Neural progenitor cell (in vitro differentiated cells): Measurements from ENCODE around the gene NCS1. TPM values are rescaled to one million over a fixed set of nuclear protein-coding genes. Genes with fewer than 3 reads are reported as not detected.

Experiments used
- DNase-seq: peaks from one replicate; pipeline ENCODE4 v3.0.0-alpha.2; 2016; ENCODE audit warnings: low spot score
- H2AFZ ChIP-seq: fragments of 200-600 bp; sonication (generic); replicated peaks from 2 replicates; pipeline ENCODE4 v1.6.1; 2016; ENCODE audit warnings: antibody characterized with exemption
- H3F3A ChIP-seq: fragments of 200-600 bp; sonication (generic); 2 replicates; pipeline ENCODE4 v1.6.1; 2016; ENCODE audit warnings: antibody characterized with exemption, low read depth
- H3K27ac ChIP-seq: fragments of 200-600 bp; sonication (generic); 2 replicates; pipeline ENCODE4 v1.5.1; 2016; ENCODE audit warnings: mild to moderate bottlenecking
- H3K27me3 ChIP-seq: fragments of 200-600 bp; sonication (generic); 2 replicates; pipeline ENCODE4 v1.6.1; 2016; ENCODE audit warnings: mild to moderate bottlenecking, moderate library complexity
- H3K36me3 ChIP-seq: fragments of 200-600 bp; sonication (generic); 2 replicates; pipeline ENCODE4 v1.5.1; 2016
- H3K4me1 ChIP-seq: fragments of 200-600 bp; sonication (generic); 2 replicates; pipeline ENCODE4 v1.6.1; 2016; ENCODE audit warnings: mixed run types
- H3K4me2 ChIP-seq: fragments of 200-600 bp; sonication (generic); 2 replicates; pipeline ENCODE4 v1.6.1; 2016
- H3K4me3 ChIP-seq: fragments of 200-600 bp; sonication (generic); 2 replicates; pipeline ENCODE4 v1.5.1; 2016
- H3K79me2 ChIP-seq: fragments of 200-600 bp; sonication (generic); 2 replicates; pipeline ENCODE4 v1.6.1; 2016; ENCODE audit warnings: low read depth
- H3K9ac ChIP-seq: fragments of 200-600 bp; sonication (generic); 2 replicates; pipeline ENCODE4 v1.6.1; 2016
- H3K9me3 ChIP-seq: fragments of 200-600 bp; sonication (generic); 2 replicates; pipeline ENCODE4 v1.5.1; 2016; ENCODE audit warnings: low read depth
- H4K20me1 ChIP-seq: fragments of 200-600 bp; sonication (generic); 2 replicates; pipeline ENCODE4 v1.6.1; 2016; ENCODE audit warnings: low read depth
- H3K27ac Mint-ChIP-seq: 3 replicates; pipeline ENCODE4 v1.8.0; 2021; ENCODE audit warnings: mixed read lengths
- H3K27me3 Mint-ChIP-seq: 2 replicates; pipeline ENCODE4 v1.8.0; 2022; ENCODE audit warnings: low read depth, mild to moderate bottlenecking, inconsistent platforms, moderate library complexity, mixed read lengths; ENCODE audit not compliant: insufficient read depth
- H3K36me3 Mint-ChIP-seq: 3 replicates; pipeline ENCODE4 v1.8.0; 2021; ENCODE audit warnings: mixed read lengths
- H3K4me1 Mint-ChIP-seq: 3 replicates; pipeline ENCODE4 v1.8.0; 2021; ENCODE audit warnings: mixed read lengths
- H3K4me3 Mint-ChIP-seq: 3 replicates; pipeline ENCODE4 v1.8.0; 2021; ENCODE audit warnings: mild to moderate bottlenecking, moderate library complexity, mixed read lengths
- H3K9me3 Mint-ChIP-seq: 3 replicates; pipeline ENCODE4 v1.8.0; 2020; ENCODE audit warnings: mixed read lengths
- CTCF ChIP-seq: fragments of 200-600 bp; sonication (generic); IDR thresholded peaks from 2 replicates; pipeline ENCODE4 v1.5.1; 2017; ENCODE audit warnings: antibody characterized with exemption, mild to moderate bottlenecking
- EZH2 ChIP-seq: fragments of 200-600 bp; sonication (generic); IDR thresholded peaks from 2 replicates; pipeline ENCODE4 v1.6.1; 2017; ENCODE audit warnings: antibody characterized with exemption, mild to moderate bottlenecking, moderate library complexity
- EZH2phosphoT487 ChIP-seq: fragments of 200-600 bp; sonication (generic); IDR thresholded peaks from 2 replicates; pipeline ENCODE4 v1.6.1; 2017; ENCODE audit warnings: antibody characterized with exemption
- total RNA-seq: library from RNA; depleted of rRNA; stranded (reverse); fragments of >200 nt; gene quantifications from 2 replicates; pipeline ENCODE4 v1.2.3, GENCODE V29; 2015; ENCODE audit warnings: low replicate concordance

The NCS1 gene
- total RNA-seq, 1 donor from 2014 or later = 16.0 TPM

DNA sequence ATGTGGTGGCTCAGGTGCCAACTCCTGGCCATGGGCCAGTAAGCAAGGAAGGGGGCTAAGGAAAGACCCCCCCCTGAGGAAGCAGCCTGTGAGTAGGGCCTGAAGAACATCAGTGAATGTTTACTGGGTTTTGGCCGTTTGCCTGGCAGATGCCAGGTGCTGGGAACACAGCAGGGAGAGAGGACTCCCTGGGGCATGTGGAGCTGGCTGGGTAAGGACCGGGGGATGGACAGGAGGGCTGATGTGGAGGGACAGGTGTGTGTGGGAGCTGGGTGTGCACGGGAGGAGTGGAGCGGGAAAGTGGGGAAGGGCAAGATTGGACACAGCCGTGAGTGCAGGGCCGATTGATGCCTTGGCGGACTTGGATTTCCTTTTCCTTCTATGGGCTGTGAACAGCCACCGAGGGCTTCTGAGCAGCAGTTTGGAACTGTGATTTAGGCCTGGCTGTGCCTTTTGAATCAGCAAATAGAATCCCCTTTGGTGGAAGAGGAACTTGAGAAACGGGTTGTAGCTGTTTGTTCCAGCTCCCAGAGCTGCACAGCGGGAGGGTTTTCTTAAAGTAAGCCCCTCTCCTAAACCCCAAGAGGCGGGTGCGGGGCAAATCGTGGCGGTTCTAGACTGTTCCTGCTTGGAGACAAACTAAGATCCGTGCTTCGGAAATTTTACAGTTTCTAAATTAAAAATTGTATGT lies 96.5 kb downstream of the NCS1 start:
- DNase-seq = peak; percentile 69
- no peaks in the 10 kb centered on the region for H3K9me3 Mint-ChIP-seq
- H3K27me3 Mint-ChIP-seq = peaks cover 35% of the 10 kb centered on the region
- Histone ChIP-seq H3K9ac (no peak overlapping the region), H3K4me1 (peaks cover 19% of the 10 kb centered on the region), H3K79me2 (no peaks in the 10 kb centered on the region), H4K20me1 (no peaks in the 10 kb centered on the region), H3K4me3 (no peak overlapping the region), H3K9me3 (no peaks in the 10 kb centered on the region), H3K27ac (no peak overlapping the region), H3F3A (peaks cover 31% of the 10 kb centered on the region), H3K27me3 (peaks cover 46% of the 10 kb centered on the region), H2AFZ (no peak overlapping the region), H3K36me3 (no peaks in the 10 kb centered on the region), H3K4me2 (peak overlapping the region; percentile 21)
- H3K4me3 Mint-ChIP-seq = no peak overlapping the region
- TF ChIP-seq CTCF (no peak), EZH2phosphoT487 (no peak), EZH2 (no peak)
- H3K36me3 Mint-ChIP-seq = no peaks in the 10 kb centered on the region
- peaks cover 10% of the 10 kb centered on the region for H3K4me1 Mint-ChIP-seq
- no peak overlapping the region for H3K27ac Mint-ChIP-seq

DNA sequence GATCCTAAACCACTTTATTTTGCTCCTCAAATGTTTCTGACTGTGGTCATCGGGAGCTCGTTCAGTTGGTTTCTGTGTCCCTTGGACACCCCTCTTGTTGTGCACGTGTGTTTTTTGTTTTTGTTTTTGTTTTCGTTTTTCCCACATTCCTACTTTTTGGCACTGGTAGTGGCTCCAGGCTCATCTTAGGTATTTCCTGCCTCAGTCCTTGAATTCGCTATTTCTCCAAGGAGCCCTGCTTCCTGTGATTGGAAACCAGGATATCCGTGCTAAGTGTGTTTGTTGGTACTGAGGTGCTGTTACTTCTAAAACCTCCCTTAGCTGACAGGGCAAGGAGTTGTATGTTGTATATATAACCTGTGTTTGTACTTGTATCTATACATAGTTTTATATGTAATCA lies 99.3 kb downstream of the NCS1 start:
- Mint-ChIP-seq H3K4me3 (no peak overlapping the region), H3K36me3 (no peaks in the 10 kb centered on the region), H3K4me1 (peaks cover 8% of the 10 kb centered on the region), H3K27me3 (peaks cover 18% of the 10 kb centered on the region), H3K9me3 (no peaks in the 10 kb centered on the region), H3K27ac (no peak overlapping the region)
- no peak overlapping the region for H2AFZ ChIP-seq
- no peaks in the 10 kb centered on the region for H3K36me3 ChIP-seq
- H4K20me1 ChIP-seq = no peaks in the 10 kb centered on the region
- H3K9ac ChIP-seq = no peak overlapping the region
- H3K27ac ChIP-seq = no peak overlapping the region
- no peaks in the 10 kb centered on the region for H3K9me3 ChIP-seq
- peaks cover 6% of the 10 kb centered on the region for H3K4me1 ChIP-seq
- H3F3A ChIP-seq = peaks cover 26% of the 10 kb centered on the region
- no peak for DNase-seq
- peaks cover 18% of the 10 kb centered on the region for H3K27me3 ChIP-seq
- no peak overlapping the region for H3K4me2 ChIP-seq
- TF ChIP-seq EZH2phosphoT487 (no peak), CTCF (no peak), EZH2 (no peak)
- H3K4me3 ChIP-seq = no peak overlapping the region
- H3K79me2 ChIP-seq = no peaks in the 10 kb centered on the region

DNA sequence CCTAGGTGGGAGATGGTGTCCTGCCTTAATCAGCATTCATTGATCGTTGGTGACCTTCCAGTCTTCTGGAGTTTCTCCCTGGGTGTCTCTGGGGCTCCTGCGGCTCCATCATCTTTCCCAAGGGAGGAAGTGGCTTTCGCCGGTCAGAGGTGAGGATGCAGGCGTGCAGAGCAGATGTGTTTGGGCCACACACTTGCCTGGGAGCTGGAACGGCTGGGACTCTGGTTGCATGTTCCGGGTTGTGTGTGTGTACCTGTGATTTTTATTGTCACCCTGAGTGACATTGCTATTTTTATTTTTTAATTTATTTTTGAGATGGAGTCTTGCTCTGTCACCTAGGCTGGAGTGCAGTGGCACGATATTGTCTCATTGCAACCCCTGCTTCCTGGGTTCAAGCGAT lies 103.0 kb downstream of the NCS1 start:
- Mint-ChIP-seq H3K4me1 (no peaks in the 10 kb centered on the region), H3K27me3 (peaks cover 9% of the 10 kb centered on the region), H3K4me3 (no peak overlapping the region), H3K9me3 (no peaks in the 10 kb centered on the region), H3K27ac (no peak overlapping the region), H3K36me3 (no peaks in the 10 kb centered on the region)
- Histone ChIP-seq H3K27ac (no peak overlapping the region), H3K4me2 (no peak overlapping the region), H2AFZ (no peak overlapping the region), H3K9ac (no peak overlapping the region), H3K79me2 (no peaks in the 10 kb centered on the region), H3K4me3 (no peak overlapping the region), H3K9me3 (no peaks in the 10 kb centered on the region), H3K36me3 (no peaks in the 10 kb centered on the region), H4K20me1 (no peaks in the 10 kb centered on the region), H3F3A (no peaks in the 10 kb centered on the region), H3K27me3 (no peaks in the 10 kb centered on the region), H3K4me1 (no peaks in the 10 kb centered on the region)
- DNase-seq = no peak
- no peak for TF ChIP-seq EZH2
- TF ChIP-seq EZH2phosphoT487 = no peak
- TF ChIP-seq CTCF = no peak
